ENCODE data around the gene RPH3AL. TPM values are rescaled to one million over a fixed set of nuclear protein-coding genes. Genes with fewer than 3 reads are reported as not detected.
"Not testable (repeated sequence)": the region's sequence is repeated elsewhere in the genome, so short reads cannot be mapped to it uniquely, and the experiment has no call there.

RPH3AL gene
- total RNA-seq, 2 experiments from 2014 or later, result 1.2 to 2.9 TPM

GRCh38 chr17:372157-373152 is 19.8 kb upstream of the RPH3AL start:
- Mint-ChIP-seq H3K36me3 (peaks cover 2% of the 10 kb centered on the region), H3K27ac (no peak overlapping the region), H3K9me3 (ENCODE audit: low read depth) (peaks cover 6% of the 10 kb centered on the region), H3K27me3 (peaks cover 7% of the 10 kb centered on the region), H3K4me3 (no peak overlapping the region), H3K4me1 (peaks cover 1% of the 10 kb centered on the region)
- no peak for DNase-seq
- CTCF ChIA-PET, result no interaction called here
- ATAC-seq, result no peak

GRCh38 chr17:371583-371982 is 19.0 kb upstream of the RPH3AL start:
- Mint-ChIP-seq H3K4me1 (peaks cover 6% of the 10 kb centered on the region), H3K9me3 (ENCODE audit: low read depth) (peaks cover 6% of the 10 kb centered on the region), H3K36me3 (peaks cover 2% of the 10 kb centered on the region), H3K27ac (no peak overlapping the region), H3K4me3 (no peak overlapping the region), H3K27me3 (peaks cover 11% of the 10 kb centered on the region)
- ATAC-seq, result no peak
- DNase-seq, result no peak
- CTCF ChIA-PET, result no interaction called here

GRCh38 chr17:367656-368055 is 15.0 kb upstream of the RPH3AL start:
- peaks cover 12% of the 10 kb centered on the region for H3K4me1 Mint-ChIP-seq
- CTCF ChIA-PET; ATAC-seq; H3K9me3 Mint-ChIP-seq (ENCODE audit: low read depth); H3K27ac Mint-ChIP-seq; H3K36me3 Mint-ChIP-seq; H3K4me3 Mint-ChIP-seq; DNase-seq: not testable (repeated sequence)
- H3K27me3 Mint-ChIP-seq, result peaks cover 16% of the 10 kb centered on the region

DNA sequence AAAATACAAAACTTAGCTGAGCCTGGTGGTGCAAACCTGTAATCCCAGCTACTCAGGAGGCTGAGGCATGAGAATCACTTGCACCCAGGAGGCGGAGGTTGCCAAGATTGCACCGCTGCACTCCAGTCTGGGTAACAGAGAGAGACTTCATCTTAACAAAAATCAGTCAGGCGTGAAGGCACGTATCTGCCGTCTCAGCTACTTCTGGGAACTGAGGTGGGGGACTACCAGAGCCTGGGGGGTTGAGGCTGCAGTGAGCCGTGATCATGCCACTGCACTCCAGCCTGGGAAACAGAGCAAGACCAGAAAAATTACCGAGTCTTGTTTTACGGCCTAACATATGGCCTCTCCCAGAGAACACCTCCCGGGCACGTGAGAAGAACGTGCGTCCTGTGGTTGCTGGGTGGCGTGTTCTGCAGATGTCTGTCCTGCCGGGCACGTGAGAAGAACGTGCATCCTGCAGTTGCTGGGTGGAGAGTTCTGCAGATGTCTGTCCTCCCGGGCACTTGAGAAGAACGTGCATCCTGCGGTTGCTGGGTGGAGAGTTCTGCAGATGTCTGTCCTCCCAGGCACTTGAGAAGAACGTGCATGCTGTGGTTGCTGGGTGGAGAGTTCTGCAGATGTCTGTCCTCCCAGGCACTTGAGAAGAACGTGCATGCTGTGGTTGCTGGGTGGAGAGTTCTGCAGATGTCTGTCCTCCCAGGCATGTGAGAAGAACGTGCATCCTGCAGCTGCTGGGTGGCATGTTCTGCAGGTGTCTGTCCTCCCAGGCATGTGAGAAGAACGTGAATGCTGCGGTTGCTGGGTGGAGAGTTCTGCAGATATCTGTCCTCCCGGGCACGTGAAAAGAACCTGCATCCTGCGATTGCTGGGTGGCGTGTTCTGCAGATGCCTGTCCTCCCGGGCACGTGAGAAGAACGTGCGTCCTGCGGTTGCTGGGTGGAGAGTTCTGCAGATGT is 14.3 kb upstream of the RPH3AL start:
- CTCF ChIA-PET; ATAC-seq; H3K4me3 Mint-ChIP-seq; H3K36me3 Mint-ChIP-seq; H3K27ac Mint-ChIP-seq; DNase-seq; H3K9me3 Mint-ChIP-seq (ENCODE audit: low read depth): not testable (repeated sequence)
- H3K27me3 Mint-ChIP-seq, result peaks cover 16% of the 10 kb centered on the region
- peaks cover 12% of the 10 kb centered on the region for H3K4me1 Mint-ChIP-seq

DNA sequence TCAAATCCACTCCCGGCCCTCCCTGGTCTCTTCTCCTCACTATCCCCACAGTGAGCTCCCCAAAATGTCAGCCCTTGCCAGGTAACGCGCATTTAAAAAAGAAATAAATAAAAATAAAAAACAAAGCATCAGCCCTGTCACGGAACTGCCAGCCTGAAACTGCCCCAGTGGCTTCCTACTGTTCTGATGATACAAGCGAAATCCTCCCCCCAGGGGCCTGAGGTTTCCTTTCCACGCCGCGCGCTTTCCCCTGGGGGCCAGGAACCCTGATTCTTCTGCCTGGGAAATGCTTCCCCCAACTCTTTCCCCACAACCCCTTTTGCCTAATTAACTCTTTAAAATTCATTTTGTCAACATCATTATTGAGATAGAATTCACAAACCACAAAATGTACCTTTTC is 12.2 kb upstream of the RPH3AL start:
- H3K36me3 Mint-ChIP-seq, result peaks cover 2% of the 10 kb centered on the region
- CTCF ChIA-PET, result no interaction called here
- H3K27me3 Mint-ChIP-seq, result peaks cover 16% of the 10 kb centered on the region
- no peak overlapping the region for H3K27ac Mint-ChIP-seq
- no peak for DNase-seq
- peaks cover 6% of the 10 kb centered on the region for H3K9me3 Mint-ChIP-seq (ENCODE audit: low read depth)
- ATAC-seq, result no peak
- H3K4me3 Mint-ChIP-seq, result no peak overlapping the region
- H3K4me1 Mint-ChIP-seq, result peaks cover 12% of the 10 kb centered on the region

GRCh38 chr17:364308-364707 is 11.7 kb upstream of the RPH3AL start:
- Mint-ChIP-seq H3K36me3 (peaks cover 2% of the 10 kb centered on the region), H3K27ac (no peak overlapping the region), H3K4me1 (peaks cover 12% of the 10 kb centered on the region), H3K9me3 (ENCODE audit: low read depth) (peaks cover 6% of the 10 kb centered on the region), H3K4me3 (no peak overlapping the region), H3K27me3 (peaks cover 16% of the 10 kb centered on the region)
- DNase-seq (no peak), ATAC-seq (no peak)
- CTCF ChIA-PET, result no interaction called here

DNA sequence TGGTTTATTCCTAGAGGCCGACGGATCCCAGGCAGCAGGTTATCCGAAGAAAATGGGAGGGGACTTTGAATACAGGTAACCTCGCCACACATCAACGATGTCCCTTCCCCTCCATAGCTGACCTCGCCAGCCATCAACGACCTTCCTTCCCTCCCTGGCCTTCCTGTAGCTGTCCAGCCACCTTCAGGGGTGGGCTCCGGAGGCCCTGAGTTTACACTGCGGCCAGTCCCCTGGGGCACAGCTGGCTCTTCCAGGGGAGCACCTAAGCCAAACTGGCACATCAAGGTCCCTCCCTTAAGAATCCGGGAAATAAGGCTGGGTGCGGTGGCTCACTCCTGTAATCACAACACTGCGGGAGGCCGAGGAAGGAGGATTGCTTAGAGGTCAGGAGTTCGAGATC is 10.1 kb upstream of the RPH3AL start:
- peaks cover 10% of the 10 kb centered on the region for H3K27me3 Mint-ChIP-seq
- H3K9me3 Mint-ChIP-seq (ENCODE audit: low read depth), result no peaks in the 10 kb centered on the region
- DNase-seq (no peak), ATAC-seq (no peak)
- no peak overlapping the region for H3K4me3 Mint-ChIP-seq
- H3K27ac Mint-ChIP-seq, result no peak overlapping the region
- no peaks in the 10 kb centered on the region for H3K36me3 Mint-ChIP-seq
- H3K4me1 Mint-ChIP-seq, result peaks cover 12% of the 10 kb centered on the region
- CTCF ChIA-PET, result no interaction called here

DNA sequence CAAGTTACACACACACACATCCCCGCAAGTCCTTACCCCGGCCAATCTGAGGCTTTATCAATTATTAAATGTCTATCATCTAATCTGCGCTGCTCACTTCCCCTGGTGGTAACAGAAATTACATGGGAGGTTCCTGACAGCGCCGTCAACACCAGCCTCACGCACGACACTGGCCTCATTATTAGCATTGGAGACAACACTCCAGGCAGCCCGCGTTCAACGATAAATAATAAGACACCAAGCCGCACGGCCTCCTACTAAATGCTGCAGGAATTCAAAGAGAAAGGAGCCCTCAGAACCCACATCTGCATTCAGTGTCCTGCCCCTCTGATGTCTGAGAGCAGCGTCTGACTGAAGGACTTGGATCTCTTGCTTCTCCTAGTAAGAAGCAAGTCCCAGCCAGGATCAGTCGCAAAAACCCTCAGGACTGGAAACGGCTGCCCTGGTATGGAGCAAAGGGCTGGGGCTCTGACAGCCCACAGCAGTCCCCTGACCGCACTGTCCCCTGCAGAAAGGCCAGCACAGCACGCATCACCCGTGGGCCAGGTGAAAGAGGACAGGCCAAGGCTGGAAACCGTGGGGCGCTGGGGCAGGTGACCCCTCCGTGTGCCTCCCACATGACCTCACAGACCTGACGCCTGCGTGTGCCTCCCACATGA is 7.6 kb upstream of the RPH3AL start:
- no peak overlapping the region for H3K27ac Mint-ChIP-seq
- H3K9me3 Mint-ChIP-seq (ENCODE audit: low read depth), result peaks cover 10% of the 10 kb centered on the region
- H3K4me1 Mint-ChIP-seq, result peaks cover 7% of the 10 kb centered on the region
- DNase-seq, result no peak
- no peak for ATAC-seq
- peaks cover 2% of the 10 kb centered on the region for H3K27me3 Mint-ChIP-seq
- peaks cover 2% of the 10 kb centered on the region for H3K36me3 Mint-ChIP-seq
- no peak overlapping the region for H3K4me3 Mint-ChIP-seq
- CTCF ChIA-PET, result no interaction called here

GRCh38 chr17:358491-359151 is 6.0 kb upstream of the RPH3AL start:
- ATAC-seq (no peak), DNase-seq (no peak)
- CTCF ChIA-PET, result no interaction called here
- Mint-ChIP-seq H3K27me3 (no peaks in the 10 kb centered on the region), H3K9me3 (ENCODE audit: low read depth) (peaks cover 11% of the 10 kb centered on the region), H3K36me3 (peaks cover 2% of the 10 kb centered on the region), H3K27ac (no peak overlapping the region), H3K4me1 (no peaks in the 10 kb centered on the region), H3K4me3 (no peak overlapping the region)

DNA sequence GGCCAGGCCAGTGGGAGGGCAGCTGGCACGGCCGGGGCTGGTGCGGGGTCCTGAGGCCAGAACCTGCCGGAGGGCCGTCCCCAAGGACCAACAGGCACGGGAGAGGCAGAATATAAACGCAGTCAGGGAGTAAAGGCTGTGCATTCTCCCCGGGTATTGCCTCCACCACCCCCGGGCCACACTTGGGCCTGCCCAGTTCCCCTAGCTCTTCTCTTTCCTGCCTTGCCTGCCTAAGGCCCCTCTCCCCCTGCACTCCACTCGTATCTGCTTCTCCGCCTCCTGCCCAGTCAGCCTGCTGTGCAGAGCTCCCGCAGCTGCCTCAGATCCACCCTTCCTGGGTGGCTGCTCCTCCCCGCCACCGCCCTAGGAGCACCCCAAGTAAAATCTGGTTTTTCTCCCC is 5.0 kb upstream of the RPH3AL start:
- H3K27ac Mint-ChIP-seq, result no peak overlapping the region
- peaks cover 2% of the 10 kb centered on the region for H3K36me3 Mint-ChIP-seq
- DNase-seq, result no peak
- no peaks in the 10 kb centered on the region for H3K27me3 Mint-ChIP-seq
- no peak for ATAC-seq
- no peak overlapping the region for H3K4me3 Mint-ChIP-seq
- H3K9me3 Mint-ChIP-seq (ENCODE audit: low read depth), result peaks cover 11% of the 10 kb centered on the region
- CTCF ChIA-PET, result no interaction called here
- H3K4me1 Mint-ChIP-seq, result no peaks in the 10 kb centered on the region

DNA sequence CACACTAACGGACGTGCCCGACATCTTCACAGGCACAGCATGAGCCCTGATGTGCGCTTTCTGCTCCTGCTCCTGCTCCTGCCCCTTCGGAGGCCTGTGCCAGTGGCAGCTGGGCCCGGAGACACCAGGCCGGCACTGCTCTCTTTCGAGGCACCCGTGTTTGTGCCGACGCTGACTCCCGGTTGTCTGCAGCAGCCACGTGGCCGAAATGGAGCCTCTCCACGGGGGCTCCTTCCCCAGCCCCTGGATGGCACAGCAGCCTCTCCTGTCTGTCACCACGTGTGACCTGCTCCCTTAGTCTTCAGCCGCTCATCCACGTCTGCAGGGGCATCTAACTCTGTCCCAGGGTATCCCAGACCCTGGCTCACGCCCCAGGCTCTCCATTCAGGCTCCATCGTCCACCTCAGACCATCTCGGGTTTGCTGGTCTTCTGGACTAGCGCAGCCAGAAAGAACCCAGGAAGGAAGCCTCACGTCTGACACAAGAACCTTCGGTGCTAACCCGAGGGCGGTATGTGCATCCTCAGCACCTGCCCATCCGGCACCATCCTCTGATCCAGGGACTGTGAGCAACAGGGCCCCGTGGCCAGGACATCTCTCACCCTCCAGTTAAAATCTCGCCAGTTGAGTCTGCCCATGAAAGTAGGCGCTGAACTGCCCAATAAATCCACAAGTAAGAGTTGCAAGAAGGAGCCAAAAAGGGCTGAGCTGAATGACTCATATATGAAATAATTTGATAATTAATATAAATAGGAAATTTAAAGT is 4.2 kb upstream of the RPH3AL start:
- H3K27me3 Mint-ChIP-seq, result no peaks in the 10 kb centered on the region
- no peaks in the 10 kb centered on the region for H3K4me1 Mint-ChIP-seq
- peaks cover 11% of the 10 kb centered on the region for H3K9me3 Mint-ChIP-seq (ENCODE audit: low read depth)
- H3K27ac Mint-ChIP-seq, result no peak overlapping the region
- no peak for ATAC-seq
- peaks cover 2% of the 10 kb centered on the region for H3K36me3 Mint-ChIP-seq
- no peak overlapping the region for H3K4me3 Mint-ChIP-seq
- DNase-seq, result no peak
- CTCF ChIA-PET, result no interaction called here
